GM10248 (cell line): ENCODE results near the gene TEX12.

Experiments used
- CTCF ChIA-PET: fragments of 300-600 bp; sonication (Branson Sonifier 250); formaldehyde crosslinking; extraction: SDS; loops from one replicate; lab custom pipeline; 2021; ENCODE audit warnings: antibody characterized with exemption; lab: Yijun Ruan, JAX
- POLR2A ChIA-PET: fragments of 350-650 bp; sonication (Branson Sonifier 250); formaldehyde crosslinking; extraction: SDS; loops from one replicate; lab custom pipeline; 2020; ENCODE audit warnings: antibody characterized with exemption; lab: Yijun Ruan, JAX
- DNase-seq: peaks from one replicate; pipeline ENCODE4 v3.0.0; 2012; ENCODE audit errors: extremely low spot score
- TF ChIP-seq, protein P1 (sequence below): IDR thresholded peaks from 2 replicates; pipeline ENCODE4 v1.5.1; 2012; ENCODE audit warnings: mild to moderate bottlenecking, low read depth; ENCODE audit errors: extremely low read depth, missing control alignments, control extremely low read depth

Gene TEX12

DNA sequence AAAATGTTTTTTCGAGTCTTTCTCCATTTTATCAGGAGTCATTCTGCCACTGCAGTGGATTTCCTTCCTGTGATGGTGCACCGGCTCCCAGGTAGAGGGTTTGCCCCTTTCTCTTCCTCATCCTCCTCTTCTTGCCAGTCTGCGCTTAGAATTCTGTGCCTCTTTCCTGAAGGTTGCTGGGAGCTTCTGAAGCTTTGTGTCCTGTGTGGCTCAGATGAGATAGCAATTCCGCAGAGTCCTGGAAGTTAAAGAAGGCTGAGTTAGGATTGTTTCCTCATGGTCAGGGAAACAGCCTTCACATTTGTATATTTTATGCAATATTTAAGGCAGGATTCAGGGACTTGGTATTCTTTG is 8.4 kb downstream of the TEX12 start:
- TF ChIP-seq, protein P1, sequence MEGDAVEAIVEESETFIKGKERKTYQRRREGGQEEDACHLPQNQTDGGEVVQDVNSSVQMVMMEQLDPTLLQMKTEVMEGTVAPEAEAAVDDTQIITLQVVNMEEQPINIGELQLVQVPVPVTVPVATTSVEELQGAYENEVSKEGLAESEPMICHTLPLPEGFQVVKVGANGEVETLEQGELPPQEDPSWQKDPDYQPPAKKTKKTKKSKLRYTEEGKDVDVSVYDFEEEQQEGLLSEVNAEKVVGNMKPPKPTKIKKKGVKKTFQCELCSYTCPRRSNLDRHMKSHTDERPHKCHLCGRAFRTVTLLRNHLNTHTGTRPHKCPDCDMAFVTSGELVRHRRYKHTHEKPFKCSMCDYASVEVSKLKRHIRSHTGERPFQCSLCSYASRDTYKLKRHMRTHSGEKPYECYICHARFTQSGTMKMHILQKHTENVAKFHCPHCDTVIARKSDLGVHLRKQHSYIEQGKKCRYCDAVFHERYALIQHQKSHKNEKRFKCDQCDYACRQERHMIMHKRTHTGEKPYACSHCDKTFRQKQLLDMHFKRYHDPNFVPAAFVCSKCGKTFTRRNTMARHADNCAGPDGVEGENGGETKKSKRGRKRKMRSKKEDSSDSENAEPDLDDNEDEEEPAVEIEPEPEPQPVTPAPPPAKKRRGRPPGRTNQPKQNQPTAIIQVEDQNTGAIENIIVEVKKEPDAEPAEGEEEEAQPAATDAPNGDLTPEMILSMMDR: no peak
- ChIA-PET CTCF (interaction anchor here (0.6 to 2.0 kb wide), 9 partner anchors 15 to 244 kb away, joined by 3 to 9 read pairs (median 4); no protein-coding TSS in a partner anchor), POLR2A (no interaction called here)
- no peak for DNase-seq

DNA sequence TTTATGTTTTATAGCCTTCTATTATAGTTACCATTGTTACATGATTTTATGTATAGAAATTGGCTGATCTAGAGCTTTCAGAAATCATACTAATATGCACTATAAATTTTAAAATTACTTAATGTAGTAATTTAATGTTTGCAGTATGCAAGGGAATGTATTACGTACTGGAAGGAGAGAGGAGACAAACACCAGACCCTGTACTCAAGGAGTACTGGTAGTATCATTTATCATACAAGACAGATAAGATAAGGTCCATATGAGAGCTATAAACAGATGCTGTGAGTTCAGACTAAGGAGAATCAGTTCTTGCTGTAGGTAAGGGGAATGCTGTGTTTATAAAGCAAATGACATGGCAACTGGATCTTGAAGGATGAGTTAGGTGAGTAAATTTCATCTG is 8.9 kb downstream of the TEX12 start:
- CTCF ChIA-PET: interaction anchor here (0.8 to 2.0 kb wide), 7 partner anchors 16 to 244 kb away, joined by 3 to 9 read pairs (median 5); no protein-coding TSS in a partner anchor
- TF ChIP-seq, protein P1: no peak
- no peak for DNase-seq
- POLR2A ChIA-PET: no interaction called here

DNA sequence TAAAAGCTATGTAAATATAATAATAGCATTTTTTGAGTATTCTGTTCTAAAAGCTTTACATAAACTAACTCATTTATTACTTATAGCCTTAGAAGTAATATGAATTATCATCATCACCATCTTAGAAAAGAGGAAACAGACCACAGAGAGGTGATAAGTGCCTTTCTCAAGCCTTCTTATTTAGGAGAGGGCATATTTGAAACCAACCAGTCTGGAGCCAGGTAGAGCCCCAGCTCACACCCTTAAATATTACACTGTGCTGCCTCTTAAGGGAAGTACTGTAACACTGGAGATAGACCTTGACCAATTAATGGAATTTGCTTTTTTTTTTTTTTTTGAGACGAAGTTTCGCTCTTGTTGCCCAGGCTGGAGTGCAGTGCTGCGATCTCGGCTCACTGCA is 10.4 kb downstream of the TEX12 start:
- ChIA-PET CTCF (no interaction called here), POLR2A (no interaction called here)
- TF ChIP-seq, protein P1: no peak
- no peak for DNase-seq

DNA sequence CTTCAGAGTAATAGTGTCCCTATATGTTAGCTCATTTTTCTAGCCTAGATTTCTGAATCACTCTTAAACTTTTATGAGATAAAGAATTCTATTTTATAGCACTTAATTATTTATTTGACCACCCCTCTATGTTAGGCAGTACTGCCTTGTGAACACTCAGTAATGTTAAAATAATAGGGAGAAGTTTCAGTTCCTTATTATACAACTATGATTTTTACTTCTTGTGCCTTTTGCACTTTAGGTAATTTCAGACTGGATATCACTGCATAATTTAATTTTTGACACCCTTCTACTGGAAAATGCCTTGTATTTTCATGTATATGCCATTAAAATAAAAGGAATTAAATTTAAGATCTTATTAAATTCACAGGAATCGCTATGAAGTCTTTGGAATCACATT is 11.3 kb downstream of the TEX12 start:
- TF ChIP-seq, protein P1: no peak
- CTCF ChIA-PET: no interaction called here
- POLR2A ChIA-PET: no interaction called here
- no peak for DNase-seq

DNA sequence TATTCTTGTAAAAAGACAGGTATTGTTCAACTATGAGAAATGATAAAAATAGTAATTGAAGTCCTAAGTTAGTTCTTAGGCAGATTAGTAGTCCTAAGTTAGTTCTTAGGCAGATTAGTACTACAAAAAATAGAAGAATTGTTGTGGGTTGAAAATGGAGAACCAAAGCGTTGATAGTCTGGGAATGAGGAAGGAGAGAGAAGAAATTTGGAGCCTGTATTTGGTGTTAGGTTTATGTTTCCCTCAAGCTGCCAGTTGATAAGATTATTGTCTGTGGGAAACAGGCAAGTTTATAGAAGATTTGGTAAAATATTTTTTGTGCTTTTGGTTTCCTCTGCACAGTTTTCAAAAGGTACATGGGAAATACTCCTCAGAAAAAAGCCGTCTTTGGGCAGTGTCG is 11.8 kb downstream of the TEX12 start:
- ChIA-PET POLR2A (no interaction called here), CTCF (no interaction called here)
- DNase-seq: no peak
- TF ChIP-seq, protein P1: no peak

DNA sequence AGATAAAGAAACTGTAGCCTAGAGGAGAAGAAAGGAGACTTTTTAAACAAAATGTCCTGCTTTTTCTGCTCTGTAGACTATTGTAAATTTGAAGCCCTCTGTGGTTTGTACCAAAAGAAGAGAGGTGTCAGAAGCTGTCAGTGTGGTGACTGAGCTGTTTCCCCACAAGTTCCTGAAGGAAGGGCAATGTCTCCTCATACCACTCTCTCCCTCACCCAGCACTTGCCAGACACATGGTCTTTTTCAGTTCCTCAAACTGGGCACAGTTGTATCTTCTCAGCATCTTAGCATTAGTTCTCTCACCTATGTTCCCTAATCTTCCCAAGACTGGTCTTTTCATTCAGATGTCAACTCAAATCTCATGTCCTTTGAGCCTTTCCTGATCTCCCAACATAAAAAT is 12.4 kb downstream of the TEX12 start:
- ChIA-PET POLR2A (no interaction called here), CTCF (no interaction called here)
- DNase-seq: no peak
- TF ChIP-seq, protein P1: no peak

- ChIA-PET CTCF (no interaction called here), POLR2A (no interaction called here)
- TF ChIP-seq, protein P1: no peak
- DNase-seq: no peak
These were observed 15.7 kb downstream of the TEX12 start for GRCh38 chr11:112182867-112183266.
